Astrocyte (in vitro differentiated cells and primary cell): ENCODE results near the gene TCF19.

Experiments
- CTCF ChIP-seq: IDR thresholded peaks from 2 replicates; pipeline ENCODE4 v1.5.1; 2011; ENCODE audit warnings: low read depth, mild to moderate bottlenecking, inconsistent platforms, low read length, moderate library complexity; ENCODE audit not compliant: insufficient read depth
- EZH2 ChIP-seq: IDR thresholded peaks from 2 replicates; pipeline ENCODE4 v1.6.1; 2012; ENCODE audit warnings: mild to moderate bottlenecking, low read length, inconsistent platforms; ENCODE audit not compliant: insufficient read depth

- TF ChIP-seq CTCF, result no peak
- TF ChIP-seq EZH2, result no peak
Observed at GRCh38 chr6:31173406-31173805, 15.0 kb downstream of the TCF19 start.
